Measurements from ENCODE around the gene EPHA6.
"Not testable (repeated sequence)": the region's sequence is repeated elsewhere in the genome, so short reads cannot be mapped to it uniquely, and the experiment has no call there.

The EPHA6 gene

DNA sequence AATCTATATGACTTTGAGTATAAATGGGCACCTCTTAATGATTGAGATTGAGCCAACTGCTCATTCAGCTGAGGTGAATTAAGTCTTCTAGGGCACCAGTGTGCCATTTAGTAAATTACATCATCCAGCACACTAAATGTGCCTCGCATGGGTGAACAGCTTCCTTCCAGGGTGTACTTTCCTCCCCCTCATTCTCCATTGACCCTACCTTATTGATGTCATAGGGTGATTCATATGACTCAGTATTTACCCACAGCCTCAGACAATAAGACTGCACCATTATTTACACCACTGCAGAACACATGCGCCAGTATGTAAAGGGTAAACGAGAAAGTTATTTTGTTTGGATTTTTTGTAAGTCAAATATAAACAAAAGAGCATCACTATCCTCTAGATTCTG is 765.0 kb downstream of the EPHA6 start:
- Histone ChIP-seq H3K4ac (ENCODE audit: low read depth, low read length) (no peak overlapping the region), H3K79me2 (ENCODE audit: control insufficient read depth, insufficient read depth, low read length) (no peaks in the 10 kb centered on the region), H2BK15ac (replicated peaks; ENCODE audit: low read depth) (no peak overlapping the region), H4K5ac (ENCODE audit: low read length) (no peak overlapping the region), H2BK5ac (ENCODE audit: low read length) (no peak overlapping the region), H2BK120ac (ENCODE audit: low read depth, low read length) (no peak overlapping the region), H3K27me3 (ENCODE audit: insufficient read depth, low read length, poor library complexity) (no peaks in the 10 kb centered on the region), H2AK5ac (ENCODE audit: low read length) (no peak overlapping the region), H3K9ac (ENCODE audit: low read length) (no peak overlapping the region), H3K4me2 (ENCODE audit: low read length) (no peak overlapping the region), H3K27ac (ENCODE audit: low read depth, low read length) (no peak overlapping the region), H3K4me3 (ENCODE audit: low read length) (no peak overlapping the region), H3K4me1 (ENCODE audit: control insufficient read depth, low read depth, low read length) (no peaks in the 10 kb centered on the region), H3K79me1 (ENCODE audit: low read length) (no peaks in the 10 kb centered on the region), H3K18ac (ENCODE audit: low read length) (no peak overlapping the region), H3K56ac (ENCODE audit: low read length) (no peak overlapping the region), H4K8ac (ENCODE audit: low read depth, low read length) (no peak overlapping the region), H3K36me3 (ENCODE audit: control insufficient read depth, insufficient read depth, low read length) (no peaks in the 10 kb centered on the region), H3K23ac (ENCODE audit: low read length) (no peak overlapping the region)
- DNase-seq: no peak
- WGBS (ENCODE audit: extremely low coverage, insufficient coverage, low lambda C conversion rate): no CpG with 5 or more reads among the region's 3 CpGs

DNA sequence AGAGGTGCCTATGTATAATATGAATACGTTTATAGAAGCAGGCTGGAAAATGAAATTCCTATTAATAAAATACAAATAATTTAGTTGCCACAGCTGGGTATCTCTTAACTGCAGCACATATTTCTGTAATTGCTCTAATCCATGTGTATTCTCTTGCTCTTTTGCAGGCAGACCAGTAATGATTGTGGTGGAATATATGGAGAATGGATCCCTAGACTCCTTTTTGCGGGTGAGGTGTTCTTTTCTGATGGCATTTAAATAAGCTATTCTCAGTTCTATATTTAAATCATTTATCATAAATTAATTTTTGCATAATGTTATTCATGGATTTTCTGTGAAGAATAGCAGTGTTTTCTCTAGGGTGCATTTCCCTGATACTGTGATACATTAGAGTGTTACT is 796.2 kb downstream of the EPHA6 start:
- Histone ChIP-seq H3K4me1 (ENCODE audit: control insufficient read depth, low read depth, low read length) (no peaks in the 10 kb centered on the region), H3K9ac (ENCODE audit: low read length) (no peak overlapping the region), H4K5ac (ENCODE audit: low read length) (no peak overlapping the region), H3K23ac (ENCODE audit: low read length) (no peak overlapping the region), H3K79me2 (ENCODE audit: control insufficient read depth, insufficient read depth, low read length) (no peaks in the 10 kb centered on the region), H3K4me3 (ENCODE audit: low read length) (no peak overlapping the region), H3K56ac (ENCODE audit: low read length) (no peak overlapping the region), H2BK15ac (replicated peaks; ENCODE audit: low read depth) (no peak overlapping the region), H3K18ac (ENCODE audit: low read length) (no peak overlapping the region), H3K27ac (ENCODE audit: low read depth, low read length) (no peak overlapping the region), H3K79me1 (ENCODE audit: low read length) (no peaks in the 10 kb centered on the region), H2BK5ac (ENCODE audit: low read length) (no peak overlapping the region), H4K8ac (ENCODE audit: low read depth, low read length) (no peak overlapping the region), H2AK5ac (ENCODE audit: low read length) (no peak overlapping the region), H3K4ac (ENCODE audit: low read depth, low read length) (no peak overlapping the region), H3K36me3 (ENCODE audit: control insufficient read depth, insufficient read depth, low read length) (no peaks in the 10 kb centered on the region), H3K4me2 (ENCODE audit: low read length) (no peak overlapping the region), H3K27me3 (ENCODE audit: insufficient read depth, low read length, poor library complexity) (no peaks in the 10 kb centered on the region), H2BK120ac (ENCODE audit: low read depth, low read length) (no peak overlapping the region)
- DNase-seq: no peak
- WGBS (ENCODE audit: extremely low coverage, insufficient coverage, low lambda C conversion rate): no CpG with 5 or more reads among the region's 2 CpGs

DNA sequence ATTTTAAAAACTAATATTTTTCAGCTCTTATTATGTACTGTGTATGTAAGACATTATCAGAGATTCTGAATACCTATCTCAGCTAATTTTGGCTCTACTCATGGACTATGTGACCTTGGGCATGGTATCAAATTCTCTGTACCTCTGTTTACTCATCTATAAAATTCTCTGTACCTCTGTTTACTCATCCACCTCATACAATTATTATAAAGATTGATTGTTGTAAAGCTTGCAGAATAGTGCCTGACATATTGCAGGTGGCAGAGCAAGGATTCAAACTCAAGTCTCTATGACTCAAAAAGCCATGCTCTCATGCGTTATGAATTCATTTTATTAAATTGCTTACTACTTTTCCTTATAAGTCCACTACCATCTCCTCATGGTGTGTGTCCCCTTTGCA is 798.2 kb downstream of the EPHA6 start:
- Histone ChIP-seq H3K4ac (ENCODE audit: low read depth, low read length) (no peak overlapping the region), H3K9ac (ENCODE audit: low read length) (no peak overlapping the region), H4K8ac (ENCODE audit: low read depth, low read length) (no peak overlapping the region), H3K79me2 (ENCODE audit: control insufficient read depth, insufficient read depth, low read length) (no peaks in the 10 kb centered on the region), H3K4me3 (ENCODE audit: low read length) (no peak overlapping the region), H2AK5ac (ENCODE audit: low read length) (no peak overlapping the region), H3K18ac (ENCODE audit: low read length) (no peak overlapping the region), H3K4me2 (ENCODE audit: low read length) (no peak overlapping the region), H3K23ac (ENCODE audit: low read length) (no peak overlapping the region), H3K27ac (ENCODE audit: low read depth, low read length) (no peak overlapping the region), H3K36me3 (ENCODE audit: control insufficient read depth, insufficient read depth, low read length) (no peaks in the 10 kb centered on the region), H2BK120ac (ENCODE audit: low read depth, low read length) (no peak overlapping the region), H2BK5ac (ENCODE audit: low read length) (no peak overlapping the region), H2BK15ac (replicated peaks; ENCODE audit: low read depth) (no peak overlapping the region), H3K4me1 (ENCODE audit: control insufficient read depth, low read depth, low read length) (no peaks in the 10 kb centered on the region), H3K79me1 (ENCODE audit: low read length) (no peaks in the 10 kb centered on the region), H4K5ac (ENCODE audit: low read length) (no peak overlapping the region), H3K56ac (ENCODE audit: low read length) (no peak overlapping the region), H3K27me3 (ENCODE audit: insufficient read depth, low read length, poor library complexity) (no peaks in the 10 kb centered on the region)
- no peak for DNase-seq
- no CpG with 5 or more reads among the region's 1 CpG for WGBS (ENCODE audit: extremely low coverage, insufficient coverage, low lambda C conversion rate)

GRCh38 chr3:97613139-97613538 is 798.7 kb downstream of the EPHA6 start:
- H2BK15ac ChIP-seq (replicated peaks; ENCODE audit: low read depth): no peak overlapping the region
- H3K27me3 ChIP-seq (ENCODE audit: insufficient read depth, low read length, poor library complexity): no peaks in the 10 kb centered on the region
- H3K27ac ChIP-seq (ENCODE audit: low read depth, low read length): no peak overlapping the region
- H2AK5ac ChIP-seq (ENCODE audit: low read length): no peak overlapping the region
- WGBS (ENCODE audit: extremely low coverage, insufficient coverage, low lambda C conversion rate): no CpG with 5 or more reads among the region's 2 CpGs
- H3K56ac ChIP-seq (ENCODE audit: low read length): no peak overlapping the region
- no peak overlapping the region for H4K8ac ChIP-seq (ENCODE audit: low read depth, low read length)
- H2BK5ac ChIP-seq (ENCODE audit: low read length): no peak overlapping the region
- no peaks in the 10 kb centered on the region for H3K4me1 ChIP-seq (ENCODE audit: control insufficient read depth, low read depth, low read length)
- no peak overlapping the region for H3K18ac ChIP-seq (ENCODE audit: low read length)
- H3K79me1 ChIP-seq (ENCODE audit: low read length): no peaks in the 10 kb centered on the region
- no peak overlapping the region for H2BK120ac ChIP-seq (ENCODE audit: low read depth, low read length)
- H3K9ac ChIP-seq (ENCODE audit: low read length): no peak overlapping the region
- no peak overlapping the region for H3K23ac ChIP-seq (ENCODE audit: low read length)
- no peak overlapping the region for H3K4me3 ChIP-seq (ENCODE audit: low read length)
- no peak for DNase-seq
- H3K36me3 ChIP-seq (ENCODE audit: control insufficient read depth, insufficient read depth, low read length): no peaks in the 10 kb centered on the region
- H3K4me2 ChIP-seq (ENCODE audit: low read length): no peak overlapping the region
- H3K79me2 ChIP-seq (ENCODE audit: control insufficient read depth, insufficient read depth, low read length): no peaks in the 10 kb centered on the region
- H3K4ac ChIP-seq (ENCODE audit: low read depth, low read length): no peak overlapping the region
- no peak overlapping the region for H4K5ac ChIP-seq (ENCODE audit: low read length)

DNA sequence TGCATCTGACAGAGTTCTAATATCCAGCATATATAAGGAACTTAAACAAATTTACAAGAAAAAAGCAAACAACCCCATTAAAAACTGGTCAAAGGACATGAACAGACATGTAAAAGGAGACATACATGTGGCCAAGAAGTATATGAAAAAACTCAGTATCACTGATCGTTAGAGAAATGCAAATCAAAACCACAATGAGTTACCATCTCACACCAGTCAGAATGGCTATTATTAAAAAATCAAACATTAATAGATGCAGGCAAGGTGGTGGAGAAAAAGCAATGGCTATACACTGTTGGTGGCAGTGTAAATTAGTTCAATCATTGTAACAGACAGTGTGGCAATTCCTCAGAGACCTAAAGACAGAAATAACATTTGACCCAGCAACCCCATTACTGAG is 806.1 kb downstream of the EPHA6 start:
- H3K4me2 ChIP-seq (ENCODE audit: low read length); H2AK5ac ChIP-seq (ENCODE audit: low read length); H3K79me2 ChIP-seq (ENCODE audit: control insufficient read depth, insufficient read depth, low read length); H2BK120ac ChIP-seq (ENCODE audit: low read depth, low read length); H4K5ac ChIP-seq (ENCODE audit: low read length); H3K18ac ChIP-seq (ENCODE audit: low read length); H2BK5ac ChIP-seq (ENCODE audit: low read length); H4K8ac ChIP-seq (ENCODE audit: low read depth, low read length); H3K56ac ChIP-seq (ENCODE audit: low read length); H3K36me3 ChIP-seq (ENCODE audit: control insufficient read depth, insufficient read depth, low read length); H3K9ac ChIP-seq (ENCODE audit: low read length); H3K23ac ChIP-seq (ENCODE audit: low read length); DNase-seq; H3K4me1 ChIP-seq (ENCODE audit: control insufficient read depth, low read depth, low read length); H3K4ac ChIP-seq (ENCODE audit: low read depth, low read length); H3K4me3 ChIP-seq (ENCODE audit: low read length); H2BK15ac ChIP-seq (replicated peaks; ENCODE audit: low read depth); H3K79me1 ChIP-seq (ENCODE audit: low read length); H3K27me3 ChIP-seq (ENCODE audit: insufficient read depth, low read length, poor library complexity); H3K27ac ChIP-seq (ENCODE audit: low read depth, low read length): not testable (repeated sequence)
- no CpG with 5 or more reads among the region's 1 CpG for WGBS (ENCODE audit: extremely low coverage, insufficient coverage, low lambda C conversion rate)

DNA sequence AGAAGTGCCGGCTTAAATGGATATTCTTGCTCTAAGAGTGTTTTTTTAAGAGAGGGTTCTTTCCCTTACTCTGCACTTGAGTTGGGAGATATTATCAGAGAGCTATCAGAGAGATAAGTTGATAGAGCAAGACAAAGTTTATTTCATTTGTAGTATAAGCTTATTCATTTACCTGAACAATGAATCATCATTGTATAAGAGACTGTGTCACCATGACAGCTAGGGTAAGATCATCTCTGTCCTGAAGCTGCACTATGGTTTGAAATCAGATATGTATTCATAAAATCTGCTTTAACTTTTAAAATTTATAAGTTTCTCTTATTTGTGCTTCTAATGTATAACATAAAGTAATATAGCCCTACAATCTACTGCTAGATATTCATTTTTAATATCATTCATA is 822.1 kb downstream of the EPHA6 start:
- H3K4ac ChIP-seq (ENCODE audit: low read depth, low read length): no peak overlapping the region
- H3K4me3 ChIP-seq (ENCODE audit: low read length): no peak overlapping the region
- H3K23ac ChIP-seq (ENCODE audit: low read length): no peak overlapping the region
- H3K79me2 ChIP-seq (ENCODE audit: control insufficient read depth, insufficient read depth, low read length): no peaks in the 10 kb centered on the region
- no peaks in the 10 kb centered on the region for H3K4me1 ChIP-seq (ENCODE audit: control insufficient read depth, low read depth, low read length)
- no peak overlapping the region for H2AK5ac ChIP-seq (ENCODE audit: low read length)
- H3K79me1 ChIP-seq (ENCODE audit: low read length): no peaks in the 10 kb centered on the region
- no peak overlapping the region for H3K18ac ChIP-seq (ENCODE audit: low read length)
- H3K36me3 ChIP-seq (ENCODE audit: control insufficient read depth, insufficient read depth, low read length): no peaks in the 10 kb centered on the region
- no peak overlapping the region for H3K56ac ChIP-seq (ENCODE audit: low read length)
- H2BK15ac ChIP-seq (replicated peaks; ENCODE audit: low read depth): no peak overlapping the region
- no peak for DNase-seq
- H4K8ac ChIP-seq (ENCODE audit: low read depth, low read length): no peak overlapping the region
- no peaks in the 10 kb centered on the region for H3K27me3 ChIP-seq (ENCODE audit: insufficient read depth, low read length, poor library complexity)
- no peak overlapping the region for H3K27ac ChIP-seq (ENCODE audit: low read depth, low read length)
- H3K9ac ChIP-seq (ENCODE audit: low read length): no peak overlapping the region
- WGBS (ENCODE audit: extremely low coverage, insufficient coverage, low lambda C conversion rate): no CpG with 5 or more reads among the region's 1 CpG
- no peak overlapping the region for H3K4me2 ChIP-seq (ENCODE audit: low read length)
- H2BK5ac ChIP-seq (ENCODE audit: low read length): no peak overlapping the region
- H4K5ac ChIP-seq (ENCODE audit: low read length): no peak overlapping the region
- no peak overlapping the region for H2BK120ac ChIP-seq (ENCODE audit: low read depth, low read length)
